Measurements from ENCODE around the gene CD300A.
"Not testable (repeated sequence)": the region's sequence is repeated elsewhere in the genome, so short reads cannot be mapped to it uniquely, and the experiment has no call there.

CD300A gene

DNA sequence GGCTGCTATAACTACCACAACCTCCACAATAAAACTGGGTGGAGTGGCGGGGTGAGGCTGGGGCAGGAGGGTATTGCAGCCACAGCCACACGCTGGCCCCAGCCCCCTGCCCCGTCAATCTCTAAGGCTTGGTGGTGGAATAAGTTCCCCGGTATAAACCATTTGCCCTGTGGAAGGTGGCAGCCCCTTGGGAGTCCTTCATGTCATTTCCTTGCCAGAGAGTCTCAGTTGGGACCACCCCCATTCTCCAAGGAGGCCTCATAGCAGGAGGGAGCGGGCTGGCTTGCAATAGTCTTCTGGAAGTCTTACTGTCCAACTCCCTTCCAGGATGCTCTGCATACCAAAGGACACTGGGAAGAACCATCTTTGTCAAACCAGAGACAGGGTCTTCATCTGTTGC is 19.4 kb downstream of the CD300A start:
- DNase-seq, result no peak

GRCh38 chr17:74488276-74488675 is 21.8 kb downstream of the CD300A start:
- not testable (repeated sequence) for DNase-seq

GRCh38 chr17:74490716-74491115 is 24.3 kb downstream of the CD300A start:
- DNase-seq, result no peak

DNA sequence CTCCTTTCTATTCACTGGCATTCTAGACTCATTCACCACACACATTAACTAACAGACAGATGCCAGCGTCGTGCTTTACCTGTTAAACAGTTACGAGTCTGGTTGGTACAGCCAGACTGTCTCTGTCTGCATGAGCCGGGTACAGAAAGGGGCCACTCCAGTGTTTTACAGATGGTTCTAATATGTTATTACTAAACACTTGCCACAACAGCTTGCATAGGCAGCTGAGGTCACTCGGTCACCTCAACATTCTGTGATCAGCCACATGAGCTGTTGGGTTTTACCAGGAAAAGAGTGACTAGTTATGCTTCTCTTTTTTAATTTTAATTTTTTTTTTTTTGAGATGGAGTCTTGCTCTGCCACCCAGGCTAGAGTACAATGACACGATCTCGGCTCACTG is 25.2 kb downstream of the CD300A start:
- no peak for DNase-seq

DNA sequence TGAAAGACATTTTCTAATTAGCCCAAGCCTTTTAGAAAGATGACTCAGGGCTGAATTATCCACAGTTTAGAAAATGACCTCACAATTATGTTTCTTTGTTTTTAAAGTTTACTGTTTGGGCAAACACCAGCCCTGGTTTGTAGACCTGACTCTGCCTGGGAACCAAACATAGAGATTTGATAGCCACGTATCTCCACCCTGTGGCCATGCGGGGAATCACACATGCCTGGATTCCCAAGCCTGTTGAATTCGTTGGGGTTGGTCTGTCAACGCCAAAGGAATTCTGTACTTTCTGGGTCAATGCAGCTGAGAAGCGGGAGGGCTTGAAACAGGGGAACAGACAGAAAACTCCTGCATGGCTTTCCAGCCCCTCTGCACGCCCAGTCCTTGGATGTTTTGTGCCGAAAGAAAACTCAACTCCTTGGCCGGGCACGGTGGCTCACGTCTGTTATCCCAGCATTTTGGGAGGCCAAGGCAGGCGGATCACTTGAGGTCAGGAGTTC is 26.9 kb downstream of the CD300A start:
- peak; percentile 24 for DNase-seq

DNA sequence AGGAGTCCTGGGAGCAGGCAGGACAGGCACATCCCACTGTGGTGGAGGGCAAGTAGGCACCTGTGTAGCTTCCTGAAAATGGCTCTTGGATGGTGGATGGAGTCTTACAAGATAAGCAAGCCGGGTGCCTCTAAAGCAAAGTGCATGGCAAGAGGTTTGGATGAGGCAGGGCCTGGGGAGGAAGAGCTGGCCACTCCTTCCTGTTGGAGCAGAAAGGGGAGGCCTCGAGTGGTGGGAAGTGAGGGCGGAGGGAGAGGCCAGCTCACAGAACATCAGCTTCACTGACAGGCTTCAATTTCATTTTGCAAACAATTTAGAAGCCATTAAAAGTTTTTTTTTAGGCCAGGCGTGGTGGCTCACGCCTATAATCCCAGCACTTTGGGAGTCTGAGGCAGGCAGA is 31.0 kb downstream of the CD300A start:
- no peak for DNase-seq

GRCh38 chr17:74499992-74500391 is 33.6 kb downstream of the CD300A start:
- DNase-seq, result no peak

DNA sequence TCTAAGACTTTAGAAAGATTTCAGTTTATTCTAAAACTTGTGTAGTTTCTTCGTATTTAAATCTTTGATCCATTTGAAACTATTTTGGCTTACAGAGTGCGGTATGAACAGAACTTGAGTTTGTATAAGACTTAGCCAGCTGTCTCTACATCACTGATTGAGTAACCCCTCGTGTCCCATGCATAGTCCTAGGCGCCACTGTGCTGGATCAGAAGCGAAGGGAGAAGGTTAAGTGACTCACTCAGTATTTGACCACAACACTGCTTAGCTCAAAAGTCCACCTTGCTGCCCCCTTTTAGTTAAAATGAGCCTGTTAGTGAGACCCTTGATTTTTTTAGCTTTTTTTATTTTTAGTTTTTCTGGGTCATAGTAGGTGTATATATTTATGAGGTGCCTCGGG is 36.4 kb downstream of the CD300A start:
- DNase-seq, result no peak

- not testable (repeated sequence) for DNase-seq
Observed at GRCh38 chr17:74503949-74504348, 37.5 kb downstream of the CD300A start.

DNA sequence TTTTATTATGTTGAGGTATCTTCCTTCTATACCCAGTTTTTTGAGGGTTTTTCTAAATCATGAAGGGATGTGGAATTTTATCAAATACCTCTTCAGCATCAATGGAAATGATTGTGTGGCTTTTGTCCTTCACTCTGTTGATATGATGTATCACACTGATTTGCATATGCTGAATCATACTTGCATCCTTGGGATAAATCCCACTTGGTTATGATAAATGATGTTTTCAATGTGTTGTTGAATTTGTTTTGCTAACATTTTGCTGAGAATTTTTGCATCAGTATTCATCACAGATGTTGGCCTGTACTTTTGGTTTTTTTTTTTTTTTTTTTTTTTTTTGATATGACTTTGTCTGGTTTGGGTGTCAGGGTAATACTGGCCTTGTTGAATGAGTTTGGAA is 41.7 kb downstream of the CD300A start:
- no peak for DNase-seq

DNA sequence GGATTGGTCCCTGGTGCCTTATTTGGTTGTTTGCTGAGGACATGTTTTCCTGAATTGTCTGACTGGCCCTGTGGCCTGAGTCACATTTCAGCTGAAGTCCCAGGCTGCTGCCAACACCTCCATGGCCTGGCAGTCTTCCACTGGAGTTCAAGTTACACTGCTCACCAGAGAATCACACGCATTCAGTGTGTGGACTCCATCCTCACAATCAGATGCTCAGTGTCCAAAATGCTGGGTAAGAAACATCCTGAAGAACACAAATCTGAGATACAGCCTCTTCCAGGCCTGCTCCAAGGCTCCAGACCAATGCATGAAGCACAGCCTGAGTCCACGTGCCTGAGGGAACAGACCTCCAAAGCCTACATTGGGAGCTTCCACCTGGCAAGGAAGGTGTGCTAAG is 45.6 kb downstream of the CD300A start:
- DNase-seq, result no peak

DNA sequence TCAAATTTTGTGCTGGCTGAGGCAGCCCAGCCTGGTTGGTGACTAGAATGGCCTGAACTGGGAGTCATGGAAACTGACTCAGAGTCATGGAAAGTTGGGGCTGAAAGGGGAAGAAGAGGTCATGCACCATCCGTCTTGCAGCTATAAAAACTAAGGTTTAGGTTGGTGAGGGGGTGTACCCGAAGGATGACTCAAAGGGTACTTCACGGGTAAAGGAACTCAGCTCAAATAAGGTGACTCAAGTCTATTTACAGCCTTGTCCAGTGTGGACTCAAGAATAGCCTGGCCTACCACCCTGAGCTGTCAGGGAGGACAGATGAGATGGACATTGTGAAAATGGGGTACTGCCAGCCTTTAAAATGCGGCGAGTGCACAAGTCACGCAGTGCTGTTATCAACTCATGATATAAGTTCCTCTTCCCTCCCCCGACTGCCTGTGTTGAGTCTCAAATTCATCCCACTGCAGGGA is 46.2 kb downstream of the CD300A start:
- no peak for DNase-seq

GRCh38 chr17:74513987-74514631 is 47.7 kb downstream of the CD300A start:
- peak; percentile 18 for DNase-seq

GRCh38 chr17:74514632-74515334 is 48.3 kb downstream of the CD300A start:
- DNase-seq, result no peak

DNA sequence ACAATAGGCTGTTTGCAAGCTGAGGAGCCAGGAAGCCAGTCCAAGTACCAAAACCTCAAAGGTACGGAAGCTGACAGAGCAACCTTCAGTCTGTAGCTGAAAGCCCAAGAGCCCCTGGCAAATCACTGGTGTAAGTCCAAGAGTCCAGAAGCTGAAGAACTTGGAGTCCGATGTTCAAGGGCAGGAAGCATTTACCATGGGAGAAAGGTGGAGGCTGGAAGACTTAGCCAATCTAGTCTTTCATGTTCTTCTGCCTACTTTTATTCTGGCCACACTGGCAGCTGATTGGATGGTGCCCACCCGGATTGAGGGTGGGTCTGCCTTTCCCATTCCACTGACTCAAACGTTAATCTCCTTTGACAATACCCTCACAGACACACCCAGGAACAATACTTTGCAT is 49.5 kb downstream of the CD300A start:
- DNase-seq, result no peak

DNA sequence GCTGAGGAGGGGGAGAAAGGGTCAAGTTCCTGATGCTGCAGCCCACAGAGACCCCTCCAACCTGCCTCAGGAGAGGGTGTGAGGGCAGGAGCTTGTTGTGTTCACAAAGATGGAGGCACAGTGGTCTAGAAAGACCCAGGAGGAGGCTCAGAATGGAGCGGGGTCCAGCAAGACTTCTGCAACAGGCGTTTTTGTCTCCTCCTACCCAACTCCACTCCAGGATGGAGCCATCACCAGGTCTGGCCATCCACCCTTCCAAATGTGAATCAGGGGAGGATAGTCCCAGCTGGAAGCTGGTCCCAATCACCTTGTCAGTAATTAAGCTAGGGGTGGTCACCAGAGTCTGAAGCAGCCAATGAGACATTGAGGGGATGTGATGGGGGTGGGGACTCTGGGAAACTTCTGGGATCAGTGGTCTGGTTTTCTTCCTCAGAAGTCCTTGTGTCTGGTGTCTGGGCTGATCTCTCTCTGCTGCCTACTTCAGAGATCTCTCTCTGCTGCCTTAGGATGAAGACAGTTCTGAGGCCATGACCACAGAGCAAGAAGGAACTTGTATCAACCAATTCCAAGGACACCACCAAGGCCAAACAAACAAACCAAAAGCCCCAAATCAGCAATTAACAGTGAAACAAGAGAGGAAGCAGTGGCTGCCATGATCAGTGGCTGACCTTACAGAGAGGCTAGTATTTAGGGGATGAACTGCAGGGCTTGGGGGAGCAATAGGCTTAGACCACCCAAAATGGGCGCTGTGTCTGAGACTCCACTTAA is 50.3 kb downstream of the CD300A start:
- DNase-seq, result no peak

- DNase-seq, result not testable (repeated sequence)
Observed at GRCh38 chr17:74518413-74518981, 52.1 kb downstream of the CD300A start.

DNA sequence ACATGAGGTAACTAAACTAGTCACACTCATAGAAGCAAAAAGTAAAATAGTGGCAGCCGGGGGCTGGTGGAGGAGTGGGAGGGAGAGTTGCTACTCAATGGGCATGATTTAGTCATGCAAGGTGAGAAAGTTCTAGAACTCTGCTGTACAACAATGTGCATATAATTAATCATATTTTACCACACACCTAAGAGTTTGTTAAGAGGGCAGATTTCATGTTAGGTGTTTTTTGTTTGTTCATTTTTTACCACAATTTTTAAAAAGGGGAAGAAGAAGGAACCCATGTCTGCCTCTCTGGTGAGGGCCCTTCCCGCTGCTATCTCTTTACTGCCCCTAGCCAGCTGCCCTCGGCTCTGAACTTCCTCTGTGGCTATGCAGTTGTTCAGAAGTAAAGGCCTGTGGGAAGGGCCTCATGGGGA is 53.6 kb downstream of the CD300A start:
- DNase-seq, result no peak

- no peak for DNase-seq
Observed at GRCh38 chr17:74520790-74521480, 54.5 kb downstream of the CD300A start.

GRCh38 chr17:74521701-74522201 is 55.3 kb downstream of the CD300A start:
- no peak for DNase-seq

DNA sequence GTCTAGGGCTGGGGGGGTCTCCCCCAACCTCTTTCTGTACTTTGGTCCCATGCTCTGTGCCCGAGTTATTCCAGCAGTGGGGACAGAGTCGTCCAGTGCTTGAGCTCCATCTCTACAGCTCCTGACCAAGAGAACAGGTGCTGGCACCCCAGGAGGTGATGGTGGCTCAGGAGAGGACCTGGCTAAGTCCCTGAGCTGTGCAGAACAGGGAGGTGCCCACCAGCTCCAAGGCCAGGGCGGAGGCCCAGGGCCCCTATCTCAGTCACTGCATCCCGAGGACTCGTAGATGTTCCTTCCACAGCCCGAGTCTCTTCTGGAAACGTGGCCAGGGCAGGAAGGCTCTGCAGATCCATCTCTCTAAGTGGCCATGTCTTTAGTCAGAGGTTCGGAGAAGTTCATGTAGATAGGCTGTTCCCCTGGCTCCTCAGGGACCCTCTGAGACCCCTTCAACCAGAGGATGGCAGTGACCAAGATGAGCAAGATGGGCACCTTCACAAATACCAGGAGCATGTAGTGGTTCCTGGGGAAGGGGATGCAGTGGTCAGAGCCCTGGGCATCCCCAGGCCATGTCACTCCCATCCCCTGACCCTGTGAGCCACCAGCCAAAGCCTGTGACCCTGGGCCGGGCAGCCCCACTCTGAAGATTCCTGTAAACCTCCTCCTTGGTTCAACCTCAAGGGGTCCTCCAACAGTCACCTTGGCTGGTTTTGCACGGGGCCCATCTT is 56.1 kb downstream of the CD300A start:
- DNase-seq, result no peak

DNA sequence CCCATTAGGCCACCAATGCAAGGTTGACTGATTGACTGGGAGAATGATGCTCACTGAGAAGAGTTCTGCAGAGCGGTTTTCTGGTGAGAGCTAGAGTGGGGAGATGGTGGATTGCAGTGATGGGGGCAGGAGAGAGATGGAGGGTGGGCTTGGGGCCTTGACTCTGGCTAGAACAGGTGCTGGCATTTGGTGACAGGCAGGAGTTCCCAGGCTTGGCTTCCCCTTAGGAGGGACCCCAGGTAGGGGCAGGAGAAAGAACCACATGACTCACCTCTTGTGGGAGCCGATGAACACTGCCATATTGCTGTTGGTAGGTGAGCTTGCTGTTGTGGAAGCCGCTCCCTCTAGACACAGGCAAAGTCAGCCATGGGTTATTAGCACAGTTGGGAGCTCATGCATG is 56.9 kb downstream of the CD300A start:
- no peak for DNase-seq
